ENCODE data around the gene RGS12. TPM values are rescaled to one million over a fixed set of nuclear protein-coding genes. Genes with fewer than 3 reads are reported as not detected.

RGS12 gene
- total RNA-seq, 1 donor from 2014 or later = 13.4 TPM

DNA sequence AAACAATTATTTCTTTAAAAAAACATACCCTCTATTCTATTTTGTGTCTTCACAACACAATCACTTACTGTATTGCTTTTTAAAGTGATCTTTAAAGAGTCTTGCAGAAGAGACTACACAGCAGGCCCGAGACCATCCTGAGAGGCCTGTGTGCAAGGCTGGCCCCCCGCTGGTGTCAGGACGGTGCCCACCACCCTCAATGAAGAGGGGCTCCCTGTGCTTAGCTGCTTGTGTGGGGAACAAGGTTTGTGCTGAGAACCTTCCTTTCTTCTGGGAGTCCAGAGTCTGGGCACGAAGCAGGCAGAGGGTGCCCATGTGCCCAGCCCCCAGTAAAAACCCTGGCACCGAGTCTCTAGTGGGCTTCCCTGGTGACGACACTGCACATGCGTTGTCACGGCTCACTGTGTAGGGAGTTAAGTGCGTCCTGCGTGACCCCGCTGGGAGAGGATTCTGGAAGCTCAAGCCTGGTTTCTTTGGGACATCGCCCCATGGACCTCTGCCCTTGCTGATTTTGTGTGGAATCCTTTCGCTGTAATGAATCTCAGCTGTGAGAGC is 22.0 kb downstream of the RGS12 start:
- Histone ChIP-seq H3K4me1 (peaks cover 18% of the 10 kb centered on the region), H3K36me3 (peaks cover 22% of the 10 kb centered on the region), H3K27me3 (ENCODE audit: low read depth) (no peaks in the 10 kb centered on the region), H3K27ac (replicated peaks) (no peak overlapping the region), H3K4me3 (no peak overlapping the region), H3K9me3 (replicated peaks) (no peaks in the 10 kb centered on the region)
- TF ChIP-seq, protein P1, sequence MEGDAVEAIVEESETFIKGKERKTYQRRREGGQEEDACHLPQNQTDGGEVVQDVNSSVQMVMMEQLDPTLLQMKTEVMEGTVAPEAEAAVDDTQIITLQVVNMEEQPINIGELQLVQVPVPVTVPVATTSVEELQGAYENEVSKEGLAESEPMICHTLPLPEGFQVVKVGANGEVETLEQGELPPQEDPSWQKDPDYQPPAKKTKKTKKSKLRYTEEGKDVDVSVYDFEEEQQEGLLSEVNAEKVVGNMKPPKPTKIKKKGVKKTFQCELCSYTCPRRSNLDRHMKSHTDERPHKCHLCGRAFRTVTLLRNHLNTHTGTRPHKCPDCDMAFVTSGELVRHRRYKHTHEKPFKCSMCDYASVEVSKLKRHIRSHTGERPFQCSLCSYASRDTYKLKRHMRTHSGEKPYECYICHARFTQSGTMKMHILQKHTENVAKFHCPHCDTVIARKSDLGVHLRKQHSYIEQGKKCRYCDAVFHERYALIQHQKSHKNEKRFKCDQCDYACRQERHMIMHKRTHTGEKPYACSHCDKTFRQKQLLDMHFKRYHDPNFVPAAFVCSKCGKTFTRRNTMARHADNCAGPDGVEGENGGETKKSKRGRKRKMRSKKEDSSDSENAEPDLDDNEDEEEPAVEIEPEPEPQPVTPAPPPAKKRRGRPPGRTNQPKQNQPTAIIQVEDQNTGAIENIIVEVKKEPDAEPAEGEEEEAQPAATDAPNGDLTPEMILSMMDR (IDR thresholded peaks at IDR 0.05; ENCODE audit: borderline replicate concordance) = no peak
- intact Hi-C loops (cut with micrococcal nuclease) = no loop called here
- no peak for DNase-seq

DNA sequence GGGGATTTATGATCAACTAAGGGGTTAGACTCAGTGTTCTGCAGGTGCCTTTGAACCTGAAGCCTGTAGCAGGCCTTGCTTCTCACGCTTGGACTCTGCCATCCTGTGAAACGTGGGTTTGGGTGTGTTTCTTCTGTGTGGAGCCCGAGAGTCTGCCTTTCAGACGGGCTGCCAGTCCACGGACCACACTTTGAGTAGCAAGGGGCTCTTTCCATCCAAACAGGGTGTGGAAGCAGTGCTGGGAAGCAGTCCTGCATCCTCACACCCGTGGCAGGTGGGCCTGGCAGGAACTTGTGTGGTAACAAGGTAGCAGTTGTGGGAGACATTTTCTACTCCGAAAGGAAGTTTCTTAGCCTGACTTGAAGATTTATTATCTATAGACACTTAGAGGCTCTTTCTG is 22.7 kb downstream of the RGS12 start:
- no peaks in the 10 kb centered on the region for H3K9me3 ChIP-seq (replicated peaks)
- H3K27me3 ChIP-seq (ENCODE audit: low read depth) = no peaks in the 10 kb centered on the region
- H3K4me3 ChIP-seq = no peak overlapping the region
- intact Hi-C loops (cut with micrococcal nuclease) = no loop called here
- H3K36me3 ChIP-seq = peaks cover 22% of the 10 kb centered on the region
- H3K4me1 ChIP-seq = peaks cover 26% of the 10 kb centered on the region
- TF ChIP-seq, protein P1 (IDR thresholded peaks at IDR 0.05; ENCODE audit: borderline replicate concordance) = no peak
- no peak overlapping the region for H3K27ac ChIP-seq (replicated peaks)
- DNase-seq = no peak

DNA sequence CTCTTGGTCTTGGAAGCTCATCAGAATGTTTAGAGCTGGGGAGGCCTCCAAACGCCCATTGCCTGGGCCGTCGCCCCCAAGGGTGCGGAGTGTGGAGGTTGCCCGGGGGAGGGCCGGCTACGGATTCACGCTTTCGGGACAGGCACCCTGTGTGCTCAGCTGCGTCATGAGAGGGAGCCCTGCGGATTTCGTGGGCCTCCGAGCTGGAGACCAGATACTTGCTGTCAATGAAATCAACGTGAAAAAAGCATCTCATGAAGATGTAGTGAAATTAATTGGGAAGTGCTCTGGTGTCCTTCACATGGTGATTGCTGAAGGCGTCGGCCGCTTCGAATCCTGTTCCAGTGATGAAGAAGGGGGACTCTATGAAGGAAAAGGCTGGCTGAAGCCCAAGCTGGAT is 23.3 kb downstream of the RGS12 start:
- H3K27ac ChIP-seq (replicated peaks) = no peak overlapping the region
- no peak for DNase-seq
- H3K4me1 ChIP-seq = peaks cover 32% of the 10 kb centered on the region
- H3K27me3 ChIP-seq (ENCODE audit: low read depth) = no peaks in the 10 kb centered on the region
- H3K36me3 ChIP-seq = peaks cover 22% of the 10 kb centered on the region
- intact Hi-C loops (cut with micrococcal nuclease) = no loop called here
- TF ChIP-seq, protein P1 (IDR thresholded peaks at IDR 0.05; ENCODE audit: borderline replicate concordance) = no peak
- H3K4me3 ChIP-seq = no peak overlapping the region
- no peaks in the 10 kb centered on the region for H3K9me3 ChIP-seq (replicated peaks)

DNA sequence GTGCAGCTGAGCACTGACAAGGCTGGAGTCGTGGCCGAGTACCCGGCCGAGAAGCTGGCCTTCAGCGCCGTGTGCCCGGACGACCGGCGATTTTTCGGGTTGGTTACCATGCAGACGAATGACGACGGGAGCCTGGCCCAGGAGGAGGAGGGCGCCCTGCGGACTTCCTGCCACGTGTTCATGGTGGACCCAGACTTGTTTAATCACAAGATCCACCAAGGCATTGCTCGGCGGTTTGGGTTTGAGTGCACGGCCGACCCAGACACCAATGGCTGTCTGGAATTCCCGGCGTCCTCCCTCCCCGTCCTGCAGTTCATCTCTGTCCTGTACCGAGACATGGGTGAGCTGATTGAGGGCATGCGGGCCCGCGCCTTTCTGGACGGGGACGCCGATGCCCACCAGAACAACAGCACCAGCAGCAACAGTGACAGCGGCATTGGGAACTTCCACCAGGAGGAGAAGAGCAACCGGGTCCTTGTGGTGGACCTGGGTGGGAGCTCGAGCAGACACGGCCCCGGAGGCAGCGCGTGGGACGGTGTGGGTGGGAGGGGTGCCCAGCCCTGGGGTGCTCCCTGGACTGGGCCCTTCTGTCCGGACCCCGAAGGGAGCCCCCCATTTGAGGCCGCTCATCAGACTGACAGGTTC is 24.3 kb downstream of the RGS12 start:
- intact Hi-C loops (cut with micrococcal nuclease) = no loop called here
- TF ChIP-seq, protein P1 (IDR thresholded peaks at IDR 0.05; ENCODE audit: borderline replicate concordance) = no peak
- H3K4me3 ChIP-seq = no peak overlapping the region
- no peaks in the 10 kb centered on the region for H3K9me3 ChIP-seq (replicated peaks)
- no peaks in the 10 kb centered on the region for H3K27me3 ChIP-seq (ENCODE audit: low read depth)
- no peak overlapping the region for H3K27ac ChIP-seq (replicated peaks)
- DNase-seq = no peak
- H3K4me1 ChIP-seq = peaks cover 42% of the 10 kb centered on the region
- H3K36me3 ChIP-seq = peaks cover 22% of the 10 kb centered on the region

DNA sequence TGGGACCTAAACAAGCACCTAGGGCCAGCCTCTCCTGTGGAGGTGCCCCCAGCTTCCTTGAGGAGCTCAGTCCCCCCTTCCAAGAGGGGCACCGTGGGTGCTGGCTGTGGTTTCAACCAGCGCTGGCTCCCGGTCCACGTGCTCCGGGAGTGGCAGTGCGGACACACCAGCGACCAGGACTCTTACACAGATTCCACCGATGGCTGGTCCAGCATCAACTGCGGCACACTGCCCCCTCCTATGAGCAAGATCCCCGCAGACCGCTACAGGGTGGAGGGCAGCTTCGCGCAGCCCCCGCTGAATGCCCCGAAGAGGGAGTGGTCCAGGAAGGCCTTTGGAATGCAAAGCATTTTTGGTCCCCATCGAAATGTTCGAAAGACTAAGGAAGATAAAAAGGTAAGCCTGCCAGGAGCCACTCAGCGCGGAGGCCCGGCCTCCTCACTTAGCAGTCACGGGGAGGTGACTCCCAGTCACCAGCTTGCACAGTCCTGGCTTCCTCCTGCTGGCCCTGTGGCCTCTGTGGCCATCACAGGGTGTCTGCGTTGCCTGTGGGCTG is 24.9 kb downstream of the RGS12 start:
- DNase-seq = no peak
- no peak overlapping the region for H3K4me3 ChIP-seq
- H3K27ac ChIP-seq (replicated peaks) = no peak overlapping the region
- TF ChIP-seq, protein P1 (IDR thresholded peaks at IDR 0.05; ENCODE audit: borderline replicate concordance) = no peak
- H3K9me3 ChIP-seq (replicated peaks) = no peaks in the 10 kb centered on the region
- peaks cover 24% of the 10 kb centered on the region for H3K36me3 ChIP-seq
- intact Hi-C loops (cut with micrococcal nuclease) = no loop called here
- no peaks in the 10 kb centered on the region for H3K27me3 ChIP-seq (ENCODE audit: low read depth)
- H3K4me1 ChIP-seq = peaks cover 48% of the 10 kb centered on the region

Measured in left ventricle myocardium inferior (tissue), 1 donor.